Heart right ventricle (tissue), 16 donors: ENCODE measurements around the gene AGO1. TPM values are rescaled to one million over a fixed set of nuclear protein-coding genes. Genes with fewer than 3 reads are reported as not detected.

Experiments used
- ATAC-seq, 8 donors: fragments of 200-7000 bp; cut with Tn5 transposase; one replicate each; pipeline ENCODE4 v1.9.1; 2020; ENCODE audit warnings: mild to moderate bottlenecking in 8 of 8, moderate library complexity in 8 of 8, moderate number of reproducible peaks in 1 of 8
- DNase-seq, 2 donors: peaks; one replicate each; pipeline ENCODE4 v3.0.0-alpha.2; 2020
- H3K27ac ChIP-seq, 10 donors: fragments of 200-600 bp; sonication (generic) in 2 of 10; one replicate each; pipeline versions ENCODE4 v1.5.0 to v1.8.0; 2020 to 2022; ENCODE audit warnings: mild to moderate bottlenecking in 3 of 10
- H3K27me3 ChIP-seq, 7 donors: fragments of 200-600 bp; one replicate each; pipeline ENCODE4 v1.8.0; 2021 to 2022; ENCODE audit warnings: mild to moderate bottlenecking in 2 of 7
- H3K36me3 ChIP-seq, 9 donors: fragments of 200-600 bp; sonication (generic) in 1 of 9; one replicate each; pipeline versions ENCODE4 v1.5.0 to v1.8.0; 2020 to 2022; ENCODE audit warnings: mild to moderate bottlenecking in 2 of 9
- H3K4me1 ChIP-seq, 9 donors: fragments of 200-600 bp; sonication (generic) in 1 of 9; one replicate each; pipeline versions ENCODE4 v1.5.0 to v1.8.0; 2020 to 2022; ENCODE audit warnings: mild to moderate bottlenecking in 4 of 9
- H3K4me3 ChIP-seq, 10 donors: fragments of 200-600 bp; sonication (generic) in 2 of 10; one replicate each; pipeline versions ENCODE4 v1.5.0 to v1.8.0; 2020 to 2022; ENCODE audit warnings: mild to moderate bottlenecking in 7 of 10, moderate library complexity in 2 of 10
- H3K9me3 ChIP-seq, 11 donors: fragments of 200-600 bp in 10 of 11; sonication (generic) in 2 of 11; one replicate each; pipeline versions ENCODE4 v1.5.0 to v1.8.0; 2013 to 2022; ENCODE audit warnings: mild to moderate bottlenecking in 2 of 11, control low read depth in 1 of 11, moderate library complexity in 1 of 11
- CTCF ChIP-seq, 9 donors: fragments of 200-600 bp; sonication (generic) in 2 of 9; IDR thresholded peaks; one replicate each; pipeline versions ENCODE4 v1.5.0 to v1.8.0; 2021 to 2022; ENCODE audit warnings: antibody characterized with exemption in 9 of 9, mild to moderate bottlenecking in 5 of 9, moderate library complexity in 1 of 9
- WGBS, 2 donors: extraction: QIAGEN DNeasy Blood & Tissue Kit; methylation state at CpG; one replicate each; pipeline ENCODE4 v1.1.7; 2013; ENCODE audit warnings: inconsistent platforms in 1 of 2; 5-methylcytosine and 5-hydroxymethylcytosine counted together
- intact Hi-C, 10 donors: fragments of 100-400 bp; cut with DNase I; formaldehyde crosslinking; loops; one replicate each; pipeline versions ENCODE4 v1.11.1 to v1.14.2; 2022
- long read RNA-seq, 3 donors: library from polyadenylated mRNA; unstranded; transcript quantifications; one replicate each; pipeline ENCODE4 v2.0.0, GENCODE V29; 2020 to 2021
- polyA plus RNA-seq, 2 donors: library from polyadenylated mRNA; stranded (reverse); fragments of 200-250 nt; gene quantifications; one replicate each; pipeline ENCODE4 v1.2.3, GENCODE V29; 2013
- total RNA-seq, 10 donors: library from RNA; stranded (reverse); fragmentation: NEBNext Ultra II Directional in 3 of 10; extraction: Animal tissue kit (Norgen Biotek cat#: 25700) in 3 of 10; gene quantifications; one replicate each; pipeline versions ENCODE4 v1.2.1 to v1.2.4, GENCODE V29; 2021 to 2023
- donor health status: Arrhythmogenic right ventricular cardiomyopathy.
- donor health status: ischemic (EF 13 %, LVEDD 7.1; RV severe dilation, severe dysfunction).
- donor health status: healthy with polysubstance abuse.
- donor health status: DM: no; HTN: yes; CAD: no.
- donor health status: DM: no; HTN: no; CAD: no.
- donor health status: ischemic (EF 25% LVEDD 6.9; RV normal size, moderate dysfunction).
- donor health status: ischemic (EF 25% LVEDD 5.7; RV mildly dilated, moderate dysfunction).
- donor health status: healthy.
- donor health status: DM: yes; HTN: yes; CAD: no.
- donor health status: Ischemic cardiomyopathy.
- donor health status: ischemic (EF 35%, LVEDD 5.7; RV mildly dilated, moderate dysfunction).
- donor health status: nonischemic (EF 11% LVEDD 7.7; RV severe dilation, severe dysfunction).
- donor health status: DM: yes; HTN: yes; CAD: no.
- donor health status: PGD.
- donor health status: ischemic (EF 29% LVEDD 5.4; RV normal size, mild dysfunction).
- donor health status: nonischemic (EF 23%, LVEDD 6.1; RV moderate dilation, normal function).

The AGO1 gene
- total RNA-seq, result 10 to 100 TPM; 19.5 to 26.5 (median 22.5) TPM
- polyA plus RNA-seq, result 1 to 10 TPM; 1.9 to 3.1 TPM
- long read RNA-seq, donor 1, partial matches to known transcripts, result 0 of 8 reads
- long read RNA-seq, donor 1, other reads (novel, unspliced or antisense), result 8 of 8 reads
- long read RNA-seq, donor 2, partial matches to known transcripts, result 1 of 14 reads
- long read RNA-seq, donor 2, other reads (novel, unspliced or antisense), result 13 of 14 reads
- long read RNA-seq, donor 3, partial matches to known transcripts, result 1 of 16 reads
- long read RNA-seq, donor 3, other reads (novel, unspliced or antisense), result 15 of 16 reads

GRCh38 chr1:35882945-35883634, at the start of gene AGO1:
TSS of gene AGO1 (plus strand) at chr1:35883209. CDS start at chr1:35883422, 213 bp downstream.
- Histone ChIP-seq H3K4me1 (peaks cover 2 to 51% (median 36%) of the 10 kb centered on the region in 9 donors), H3K9me3 (no peaks in the 10 kb centered on the region), H3K27me3 (no peaks in the 10 kb centered on the region), H3K4me3 (peak within 1 kb of the TSS; percentile 90 to 100 (median 98)), H3K27ac (peak within 1 kb of the TSS in 9 of 10 donors; percentile 78 to 91 (median 84)), H3K36me3 (peaks cover 0 to under 1% (median 0%) of the 10 kb centered on the region in 9 donors)
- peak; percentile 93 to 99 (median 98) for TF ChIP-seq CTCF (IDR thresholded peaks at IDR 0.05)
- DNase-seq (peak; percentile 94 to 97), ATAC-seq (peak; percentile 95 to 99 (median 97))
- WGBS, 2 donors, result 0 to 1% methylated on average over 57 to 58 of the region's 58 CpGs
- intact Hi-C loops, result loop anchor here in 3 of 10 donors (1.0 to 10.0 kb wide), 3 partner anchors 44 to 202 kb away; partner anchors contain the start of genes ADPRS (in 2 of the 3), TEKT2 (in 2 of the 3) and AGO3 (in 1 of the 3)

GRCh38 chr1:35833395-35833794, 49.6 kb upstream of the AGO1 start:
- intact Hi-C loops, result no loop called here
- no peak for TF ChIP-seq CTCF (IDR thresholded peaks at IDR 0.05)

GRCh38 chr1:35834218-35834617, 48.8 kb upstream of the AGO1 start:
- TF ChIP-seq CTCF (IDR thresholded peaks at IDR 0.05), result no peak
- H3K4me1 ChIP-seq, result peaks cover 0 to 11% (median 0%) of the 10 kb centered on the region in 9 donors
- no peak for DNase-seq

More at GRCh38 chr1:35833395-35833794, 49.6 kb upstream of the AGO1 start:
- ATAC-seq, result no peak
- Histone ChIP-seq H3K4me3 (no peak overlapping the region), H3K36me3 (peaks cover 0 to 100% (median 73%) of the 10 kb centered on the region in 9 donors), H3K4me1 (peaks cover 0 to 10% (median 0%) of the 10 kb centered on the region in 9 donors), H3K27me3 (no peaks in the 10 kb centered on the region), H3K9me3 (peaks cover 0 to 10% (median 0%) of the 10 kb centered on the region in 11 donors), H3K27ac (peak overlapping the region in 1 of 10 donors; percentile 11)
- WGBS, 2 donors, result 96 to 98% methylated on average over 2 of the region's 2 CpGs
- DNase-seq, result no peak

GRCh38 chr1:35835398-35835797, 47.6 kb upstream of the AGO1 start:
- H3K36me3 ChIP-seq, result peaks cover 0 to 100% (median 81%) of the 10 kb centered on the region in 9 donors
- H3K4me3 ChIP-seq, result no peak overlapping the region
- H3K27ac ChIP-seq, result no peak overlapping the region
- intact Hi-C loops, result no loop called here
- peaks cover 0 to 11% (median 0%) of the 10 kb centered on the region in 9 donors for H3K4me1 ChIP-seq
- no peaks in the 10 kb centered on the region for H3K27me3 ChIP-seq
- ATAC-seq, result no peak
- peaks cover 0 to 10% (median 0%) of the 10 kb centered on the region in 11 donors for H3K9me3 ChIP-seq
- DNase-seq, result no peak
- 73 to 84% methylated on average over 2 of the region's 2 CpGs for WGBS, 2 donors
- TF ChIP-seq CTCF (IDR thresholded peaks at IDR 0.05), result no peak

More at GRCh38 chr1:35834218-35834617, 48.8 kb upstream of the AGO1 start:
- Histone ChIP-seq H3K9me3 (peaks cover 0 to 10% (median 0%) of the 10 kb centered on the region in 11 donors), H3K27ac (peak overlapping the region in 1 of 10 donors; percentile 11), H3K4me3 (no peak overlapping the region), H3K36me3 (peaks cover 0 to 100% (median 74%) of the 10 kb centered on the region in 9 donors), H3K27me3 (no peaks in the 10 kb centered on the region)
- ATAC-seq, result peak in 3 of 8 donors; percentile 30 to 62 (median 53)
- WGBS, 2 donors, result 61 to 77% methylated on average over 2 of the region's 2 CpGs
- intact Hi-C loops, result no loop called here
